ENCODE data around the gene SPATA3. TPM values are rescaled to one million over a fixed set of nuclear protein-coding genes. Genes with fewer than 3 reads are reported as not detected.

Gene SPATA3
- total RNA-seq, 4 donors from 2014 or later, result not detected

- in situ Hi-C loops (cut with MboI; ENCODE audit: low sequenced_read_pairs in 4 of 4), result loop anchor here in 2 of 4 donors (5.0 kb wide), 2 partner anchors 157 to 162 kb away; no protein-coding TSS in a partner anchor
Measured at GRCh38 chr2:230984393-230985220, 11.3 kb upstream of the SPATA3 start.

GRCh38 chr2:230985519-230986231, 10.2 kb upstream of the SPATA3 start:
- in situ Hi-C loops (cut with MboI; ENCODE audit: low sequenced_read_pairs in 4 of 4) (loop anchor here in 1 of 4 donors (5.0 kb wide), 1 partner anchor 158 kb away; no protein-coding TSS in a partner anchor), intact Hi-C loops (cut with DNase I; ENCODE audit: low total_unique reads) (no loop called here)
- Histone ChIP-seq H3K4me1 (peaks cover 0 to 4% of the 10 kb centered on the region in 2 donors), H3K36me3 (no peaks in the 10 kb centered on the region), H3K27ac (no peak overlapping the region), H3K9me3 (no peaks in the 10 kb centered on the region), H3K27me3 (peaks cover 0 to 8% (median 7%) of the 10 kb centered on the region in 3 donors), H3K4me3 (no peak overlapping the region)
- TF ChIP-seq POLR2A (IDR thresholded peaks at IDR 0.05), result no peak
- TF ChIP-seq, protein P1, sequence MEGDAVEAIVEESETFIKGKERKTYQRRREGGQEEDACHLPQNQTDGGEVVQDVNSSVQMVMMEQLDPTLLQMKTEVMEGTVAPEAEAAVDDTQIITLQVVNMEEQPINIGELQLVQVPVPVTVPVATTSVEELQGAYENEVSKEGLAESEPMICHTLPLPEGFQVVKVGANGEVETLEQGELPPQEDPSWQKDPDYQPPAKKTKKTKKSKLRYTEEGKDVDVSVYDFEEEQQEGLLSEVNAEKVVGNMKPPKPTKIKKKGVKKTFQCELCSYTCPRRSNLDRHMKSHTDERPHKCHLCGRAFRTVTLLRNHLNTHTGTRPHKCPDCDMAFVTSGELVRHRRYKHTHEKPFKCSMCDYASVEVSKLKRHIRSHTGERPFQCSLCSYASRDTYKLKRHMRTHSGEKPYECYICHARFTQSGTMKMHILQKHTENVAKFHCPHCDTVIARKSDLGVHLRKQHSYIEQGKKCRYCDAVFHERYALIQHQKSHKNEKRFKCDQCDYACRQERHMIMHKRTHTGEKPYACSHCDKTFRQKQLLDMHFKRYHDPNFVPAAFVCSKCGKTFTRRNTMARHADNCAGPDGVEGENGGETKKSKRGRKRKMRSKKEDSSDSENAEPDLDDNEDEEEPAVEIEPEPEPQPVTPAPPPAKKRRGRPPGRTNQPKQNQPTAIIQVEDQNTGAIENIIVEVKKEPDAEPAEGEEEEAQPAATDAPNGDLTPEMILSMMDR (IDR thresholded peaks at IDR 0.05 in 4 of 5, conservative IDR thresholded peaks at IDR 0.05 in 1 of 5), result no peak
- DNase-seq, result no peak
- ATAC-seq, result no peak

More at GRCh38 chr2:230984393-230985220, 11.3 kb upstream of the SPATA3 start:
- ATAC-seq (no peak), DNase-seq (no peak)
- Histone ChIP-seq H3K27me3 (peaks cover 0 to 5% (median 0%) of the 10 kb centered on the region in 3 donors), H3K27ac (no peak overlapping the region), H3K4me1 (peaks cover 0 to 4% of the 10 kb centered on the region in 2 donors), H3K9me3 (no peaks in the 10 kb centered on the region), H3K4me3 (no peak overlapping the region), H3K36me3 (no peaks in the 10 kb centered on the region)
- intact Hi-C loops (cut with DNase I; ENCODE audit: low total_unique reads), result no loop called here
- TF ChIP-seq POLR2A (IDR thresholded peaks at IDR 0.05), result no peak
- TF ChIP-seq, protein P1 (IDR thresholded peaks at IDR 0.05 in 4 of 5, conservative IDR thresholded peaks at IDR 0.05 in 1 of 5), result no peak

GRCh38 chr2:230986520-230987136, 9.3 kb upstream of the SPATA3 start:
- intact Hi-C loops (cut with DNase I; ENCODE audit: low total_unique reads) (loop anchor here (1.0 kb wide), 1 partner anchor 162 kb away; no protein-coding TSS in a partner anchor), in situ Hi-C loops (cut with MboI; ENCODE audit: low sequenced_read_pairs in 4 of 4) (loop anchor here in 1 of 4 donors (5.0 kb wide), 1 partner anchor 159 kb away; no protein-coding TSS in a partner anchor)
- no peak for ATAC-seq

More at GRCh38 chr2:230986520-230987136, 9.3 kb upstream of the SPATA3 start:
- TF ChIP-seq, protein P1 (IDR thresholded peaks at IDR 0.05 in 4 of 5, conservative IDR thresholded peaks at IDR 0.05 in 1 of 5), result no peak
- no peak for TF ChIP-seq POLR2A (IDR thresholded peaks at IDR 0.05)
- Histone ChIP-seq H3K27me3 (peaks cover 8 to 14% (median 8%) of the 10 kb centered on the region in 3 donors), H3K9me3 (no peaks in the 10 kb centered on the region), H3K4me1 (peaks cover 0 to 4% of the 10 kb centered on the region in 2 donors), H3K36me3 (no peaks in the 10 kb centered on the region), H3K4me3 (peak overlapping the region; percentile 38 to 65 (median 48)), H3K27ac (no peak overlapping the region)
- no peak for DNase-seq

Data from gastrocnemius medialis (tissue), 4 donors.